Measurements from ENCODE around the gene RIPK4. TPM values are rescaled to one million over a fixed set of nuclear protein-coding genes. Genes with fewer than 3 reads are reported as not detected.

RIPK4 gene
- total RNA-seq, 1 experiment from 2014 or later: 20.1 TPM

DNA sequence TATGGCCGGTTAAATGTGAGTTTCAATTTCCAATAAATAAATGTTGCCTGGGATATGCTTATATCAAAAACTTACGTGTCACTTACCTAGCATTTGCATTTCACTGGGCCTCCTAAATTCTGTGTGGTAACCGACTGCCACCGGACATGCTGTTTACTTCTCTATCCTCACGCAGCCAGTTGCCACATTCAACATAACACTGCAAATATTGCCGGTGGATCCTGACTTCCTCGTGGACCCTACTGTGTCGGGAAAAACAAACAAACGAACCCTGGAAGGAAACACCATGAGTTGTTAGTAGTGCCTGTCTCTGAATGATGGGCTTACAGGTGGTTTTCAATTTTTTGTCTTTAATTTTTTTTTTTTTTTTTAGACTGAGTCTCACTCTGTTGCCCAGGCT, 54.1 kb downstream of the RIPK4 start:
- Mint-ChIP-seq H3K4me3 (peak overlapping the region; percentile 67), H3K27ac (no peak overlapping the region)

DNA sequence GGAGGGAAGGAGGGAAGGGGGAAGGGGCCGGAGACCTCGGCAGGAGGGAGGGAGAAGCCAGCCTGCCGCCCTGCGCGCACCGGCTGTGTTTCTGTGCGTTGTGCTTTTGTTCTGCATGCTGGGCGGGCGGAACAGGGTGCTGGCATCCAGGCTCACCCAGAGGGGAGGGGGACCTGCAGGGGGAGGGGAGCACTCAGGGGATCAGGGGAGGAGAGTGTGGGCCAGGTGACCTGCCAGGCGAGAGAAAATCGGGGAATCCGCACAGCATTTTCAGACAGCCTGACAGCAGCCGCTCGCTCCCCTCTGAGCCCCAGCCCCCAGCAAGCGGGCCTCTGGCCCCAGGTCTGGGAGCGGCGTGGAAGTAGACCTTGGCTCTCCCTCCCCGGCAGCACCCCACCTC, 54.7 kb downstream of the RIPK4 start:
- Mint-ChIP-seq H3K36me3 (no peaks in the 10 kb centered on the region), H3K4me3 (peak overlapping the region; percentile 67), H3K4me1 (peaks cover 45% of the 10 kb centered on the region), H3K27ac (no peak overlapping the region), H3K27me3 (ENCODE audit: low read depth) (peaks cover 7% of the 10 kb centered on the region), H3K9me3 (no peaks in the 10 kb centered on the region)
- ATAC-seq (peak; percentile 74), DNase-seq (ENCODE audit: low spot score) (peak; percentile 58)
- no peak for TF ChIP-seq NR2C2 (CRISPR knock-in tag; IDR thresholded peaks at IDR 0.05)
- no peak for TF ChIP-seq ELF4 (CRISPR knock-in tag; IDR thresholded peaks at IDR 0.05; ENCODE audit: low read depth)
- TF ChIP-seq ZNF263 (CRISPR knock-in tag; IDR thresholded peaks at IDR 0.05; ENCODE audit: low read depth): 0 out of 2 replicates have a peak, but pooled peaks have one; percentile 32
- TF ChIP-seq ESRRA (CRISPR knock-in tag; IDR thresholded peaks at IDR 0.05; ENCODE audit: borderline replicate concordance): no peak
- TF ChIP-seq, protein P1, sequence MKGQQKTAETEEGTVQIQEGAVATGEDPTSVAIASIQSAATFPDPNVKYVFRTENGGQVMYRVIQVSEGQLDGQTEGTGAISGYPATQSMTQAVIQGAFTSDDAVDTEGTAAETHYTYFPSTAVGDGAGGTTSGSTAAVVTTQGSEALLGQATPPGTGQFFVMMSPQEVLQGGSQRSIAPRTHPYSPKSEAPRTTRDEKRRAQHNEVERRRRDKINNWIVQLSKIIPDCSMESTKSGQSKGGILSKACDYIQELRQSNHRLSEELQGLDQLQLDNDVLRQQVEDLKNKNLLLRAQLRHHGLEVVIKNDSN (CRISPR knock-in tag; IDR thresholded peaks at IDR 0.05): no peak; the same call in 1 of the 2 replicates
- no peak for TF ChIP-seq MYBL2 (CRISPR knock-in tag; IDR thresholded peaks at IDR 0.05)
- peak; percentile 35; the same call in 1 of the 2 replicates for TF ChIP-seq USF2 (CRISPR knock-in tag; IDR thresholded peaks at IDR 0.05)
- TF ChIP-seq SP1 (CRISPR knock-in tag; conservative IDR thresholded peaks at IDR 0.05): 0 out of 2 replicates have a peak, but pooled peaks have one; percentile 27
- TF ChIP-seq ZNF423 (CRISPR knock-in tag; IDR thresholded peaks at IDR 0.05): peak; percentile 69; the same call in 1 of the 2 replicates
- no peak for TF ChIP-seq ZNF281 (CRISPR knock-in tag; IDR thresholded peaks at IDR 0.05)
- TF ChIP-seq, protein P2, sequence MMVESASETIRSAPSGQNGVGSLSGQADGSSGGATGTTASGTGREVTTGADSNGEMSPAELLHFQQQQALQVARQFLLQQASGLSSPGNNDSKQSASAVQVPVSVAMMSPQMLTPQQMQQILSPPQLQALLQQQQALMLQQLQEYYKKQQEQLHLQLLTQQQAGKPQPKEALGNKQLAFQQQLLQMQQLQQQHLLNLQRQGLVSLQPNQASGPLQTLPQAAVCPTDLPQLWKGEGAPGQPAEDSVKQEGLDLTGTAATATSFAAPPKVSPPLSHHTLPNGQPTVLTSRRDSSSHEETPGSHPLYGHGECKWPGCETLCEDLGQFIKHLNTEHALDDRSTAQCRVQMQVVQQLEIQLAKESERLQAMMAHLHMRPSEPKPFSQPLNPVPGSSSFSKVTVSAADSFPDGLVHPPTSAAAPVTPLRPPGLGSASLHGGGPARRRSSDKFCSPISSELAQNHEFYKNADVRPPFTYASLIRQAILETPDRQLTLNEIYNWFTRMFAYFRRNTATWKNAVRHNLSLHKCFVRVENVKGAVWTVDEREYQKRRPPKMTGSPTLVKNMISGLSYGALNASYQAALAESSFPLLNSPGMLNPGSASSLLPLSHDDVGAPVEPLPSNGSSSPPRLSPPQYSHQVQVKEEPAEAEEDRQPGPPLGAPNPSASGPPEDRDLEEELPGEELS (CRISPR knock-in tag; IDR thresholded peaks at IDR 0.05): peak; percentile 39; the same call in 1 of the 2 replicates
- ChIA-PET POLR2A (no interaction called here), CTCF (no interaction called here)

More for the DNA sequence above, 54.1 kb downstream of the RIPK4 start:
- ChIA-PET POLR2A (no interaction called here), CTCF (no interaction called here)
- H3K4me1 Mint-ChIP-seq: peaks cover 39% of the 10 kb centered on the region
- DNase-seq (ENCODE audit: low spot score): no peak
- no peak for ATAC-seq
- H3K9me3 Mint-ChIP-seq: no peaks in the 10 kb centered on the region
- H3K36me3 Mint-ChIP-seq: no peaks in the 10 kb centered on the region
- TF ChIP-seq HMGA2 (CRISPR knock-in tag; IDR thresholded peaks at IDR 0.05) (no peak), GABPB1 (CRISPR knock-in tag; IDR thresholded peaks at IDR 0.05) (0 out of 2 replicates have a peak, but pooled peaks have one; percentile 11)
- H3K27me3 Mint-ChIP-seq (ENCODE audit: low read depth): peaks cover 7% of the 10 kb centered on the region

GRCh38 chr21:41711416-41712007, 55.3 kb downstream of the RIPK4 start:
- H3K27me3 Mint-ChIP-seq (ENCODE audit: low read depth): peaks cover 7% of the 10 kb centered on the region
- no peak overlapping the region; the same call in 1 of the 2 replicates for H3K27ac Mint-ChIP-seq
- ChIA-PET CTCF (interaction anchor here (0.9 kb wide), 1 partner anchor 67 kb away, joined by 3 read pairs; no protein-coding TSS in a partner anchor), POLR2A (no interaction called here)
- ATAC-seq: peak; percentile 10; the same call in 1 of the 2 replicates
- H3K36me3 Mint-ChIP-seq: no peaks in the 10 kb centered on the region
- H3K4me3 Mint-ChIP-seq: peak overlapping the region; percentile 67
- no peak for DNase-seq (ENCODE audit: low spot score)
- peaks cover 46% of the 10 kb centered on the region for H3K4me1 Mint-ChIP-seq
- H3K9me3 Mint-ChIP-seq: no peaks in the 10 kb centered on the region
- TF ChIP-seq GTF2I (CRISPR knock-in tag; conservative IDR thresholded peaks at IDR 0.05) (no peak), FOXJ3 (CRISPR knock-in tag; IDR thresholded peaks at IDR 0.05; ENCODE audit: borderline replicate concordance) (no peak), E2F5 (CRISPR knock-in tag; IDR thresholded peaks at IDR 0.05) (no peak), TP53 (CRISPR knock-in tag; IDR thresholded peaks at IDR 0.05) (no peak), JUN (CRISPR knock-in tag; IDR thresholded peaks at IDR 0.05) (no peak), ZNF671 (CRISPR knock-in tag; IDR thresholded peaks at IDR 0.05) (no peak), ZNF416 (CRISPR knock-in tag; IDR thresholded peaks at IDR 0.05) (no peak)
- TF ChIP-seq, protein P3, sequence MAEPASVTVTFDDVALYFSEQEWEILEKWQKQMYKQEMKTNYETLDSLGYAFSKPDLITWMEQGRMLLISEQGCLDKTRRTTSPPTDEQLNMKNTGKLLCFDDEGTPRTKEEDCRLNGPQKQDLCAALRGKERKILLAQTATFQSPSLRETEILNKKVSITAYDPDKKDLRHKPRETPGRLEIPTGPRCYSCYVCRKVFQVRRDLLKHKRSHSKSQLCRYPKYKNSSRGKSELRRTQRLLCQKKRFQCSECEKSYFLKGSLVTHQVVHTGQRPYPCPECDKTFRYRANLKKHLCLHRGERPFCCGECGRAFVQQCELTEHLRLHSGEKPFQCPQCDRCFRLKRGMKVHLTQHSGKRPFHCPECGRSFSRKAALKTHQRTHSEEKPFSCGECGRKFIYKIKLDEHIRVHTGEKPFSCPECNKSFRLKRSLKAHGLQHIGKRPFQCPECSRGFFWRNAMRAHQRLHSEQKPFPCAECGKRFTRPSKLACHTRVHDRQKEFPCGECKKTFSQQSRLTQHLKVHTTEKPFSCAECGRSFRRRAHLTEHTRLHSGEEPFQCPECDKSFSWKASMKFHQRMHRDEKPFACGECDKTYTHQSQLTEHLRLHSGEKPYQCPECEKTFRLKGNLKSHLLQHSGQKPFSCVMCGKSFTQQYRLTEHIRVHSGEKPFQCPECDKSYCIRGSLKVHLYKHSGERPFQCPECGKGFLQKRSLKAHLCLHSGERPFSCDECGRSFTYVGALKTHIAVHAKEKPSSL (CRISPR knock-in tag; conservative IDR thresholded peaks at IDR 0.05): no peak
- TF ChIP-seq, protein P4, sequence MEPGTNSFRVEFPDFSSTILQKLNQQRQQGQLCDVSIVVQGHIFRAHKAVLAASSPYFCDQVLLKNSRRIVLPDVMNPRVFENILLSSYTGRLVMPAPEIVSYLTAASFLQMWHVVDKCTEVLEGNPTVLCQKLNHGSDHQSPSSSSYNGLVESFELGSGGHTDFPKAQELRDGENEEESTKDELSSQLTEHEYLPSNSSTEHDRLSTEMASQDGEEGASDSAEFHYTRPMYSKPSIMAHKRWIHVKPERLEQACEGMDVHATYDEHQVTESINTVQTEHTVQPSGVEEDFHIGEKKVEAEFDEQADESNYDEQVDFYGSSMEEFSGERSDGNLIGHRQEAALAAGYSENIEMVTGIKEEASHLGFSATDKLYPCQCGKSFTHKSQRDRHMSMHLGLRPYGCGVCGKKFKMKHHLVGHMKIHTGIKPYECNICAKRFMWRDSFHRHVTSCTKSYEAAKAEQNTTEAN (CRISPR knock-in tag; IDR thresholded peaks at IDR 0.05): no peak
